ENCODE measurements around the gene ROBO2.

The ROBO2 gene

DNA sequence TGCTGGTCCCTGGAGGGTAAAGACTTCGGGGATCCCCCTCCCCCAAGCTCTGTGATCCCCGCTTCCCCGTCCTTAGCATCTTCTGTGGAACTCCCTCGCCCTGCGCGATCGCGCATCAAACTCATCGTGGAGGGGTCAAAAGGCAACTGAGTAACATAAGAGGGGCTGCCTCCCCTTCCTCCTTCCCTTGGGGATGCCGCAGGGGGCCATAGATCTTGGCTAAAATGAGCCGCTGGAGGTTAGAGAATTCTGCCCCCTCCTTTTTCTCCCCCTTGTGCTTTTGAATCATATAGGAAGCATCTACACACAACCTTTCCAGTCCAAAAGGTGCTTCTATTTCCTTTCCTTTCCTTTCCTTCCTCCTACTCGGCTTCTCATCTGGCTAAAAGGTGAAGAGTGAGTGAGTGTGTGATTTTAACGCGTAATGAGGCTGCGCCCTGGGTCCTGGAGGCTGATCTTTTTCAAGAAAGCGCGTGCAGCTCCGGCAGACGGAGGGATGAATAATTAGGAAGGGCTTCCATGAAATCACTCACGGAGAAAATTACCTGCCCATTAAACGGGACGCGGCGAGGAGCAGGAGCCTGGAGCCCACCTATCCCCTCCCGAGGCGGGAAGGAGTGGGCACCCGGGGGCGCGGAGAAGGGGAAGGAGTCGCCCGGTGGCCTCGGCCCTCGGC is 831 bp upstream of the ROBO2 start (continued):
- TF ChIP-seq ZNF214 (tag by site-specific recombination; IDR thresholded peaks at IDR 0.05; ENCODE audit: borderline replicate concordance): no peak
- TF ChIP-seq ZNF501 (tag by site-specific recombination; IDR thresholded peaks at IDR 0.05): 0 out of 2 replicates have a peak, but pooled peaks have one; percentile 4
- TF ChIP-seq, protein P1, sequence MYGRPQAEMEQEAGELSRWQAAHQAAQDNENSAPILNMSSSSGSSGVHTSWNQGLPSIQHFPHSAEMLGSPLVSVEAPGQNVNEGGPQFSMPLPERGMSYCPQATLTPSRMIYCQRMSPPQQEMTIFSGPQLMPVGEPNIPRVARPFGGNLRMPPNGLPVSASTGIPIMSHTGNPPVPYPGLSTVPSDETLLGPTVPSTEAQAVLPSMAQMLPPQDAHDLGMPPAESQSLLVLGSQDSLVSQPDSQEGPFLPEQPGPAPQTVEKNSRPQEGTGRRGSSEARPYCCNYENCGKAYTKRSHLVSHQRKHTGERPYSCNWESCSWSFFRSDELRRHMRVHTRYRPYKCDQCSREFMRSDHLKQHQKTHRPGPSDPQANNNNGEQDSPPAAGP (tag by site-specific recombination; IDR thresholded peaks at IDR 0.05): no peak
- TF ChIP-seq YY1 (tag by site-specific recombination; IDR thresholded peaks at IDR 0.05): no peak
- no peak for TF ChIP-seq MYNN (tag by site-specific recombination; IDR thresholded peaks at IDR 0.05; ENCODE audit: borderline replicate concordance)
- no peak for TF ChIP-seq ZNF292 (tag by site-specific recombination; IDR thresholded peaks at IDR 0.05; ENCODE audit: borderline replicate concordance, low read depth)
- no peak for TF ChIP-seq ZNF549 (tag by site-specific recombination; IDR thresholded peaks at IDR 0.05)
- TF ChIP-seq ZNF302 (tag by site-specific recombination; IDR thresholded peaks at IDR 0.05; ENCODE audit: low read depth): no peak
- TF ChIP-seq ZSCAN16 (tag by site-specific recombination; IDR thresholded peaks at IDR 0.05): no peak
- TF ChIP-seq ZNF610 (tag by site-specific recombination; IDR thresholded peaks at IDR 0.05; ENCODE audit: borderline replicate concordance): no peak
- peak; percentile 39; the same call in 1 of the 2 replicates for TF ChIP-seq IKZF3 (tag by site-specific recombination; IDR thresholded peaks at IDR 0.05)
- no peak for TF ChIP-seq ZNF791 (tag by site-specific recombination; IDR thresholded peaks at IDR 0.05)
- TF ChIP-seq ZNF449 (tag by site-specific recombination; IDR thresholded peaks at IDR 0.05): no peak
- TF ChIP-seq ZNF670 (tag by site-specific recombination; IDR thresholded peaks at IDR 0.05; ENCODE audit: low read depth): no peak
- TF ChIP-seq ZBTB8A (tag by site-specific recombination; IDR thresholded peaks at IDR 0.05): no peak
- no peak for TF ChIP-seq HOXD13 (CRISPR knock-in tag; IDR thresholded peaks at IDR 0.05; ENCODE audit: borderline replicate concordance)
- no peak for TF ChIP-seq ZFP41 (tag by site-specific recombination; IDR thresholded peaks at IDR 0.05; ENCODE audit: borderline replicate concordance)
- no peak for TF ChIP-seq ZNF2 (tag by site-specific recombination; IDR thresholded peaks at IDR 0.05)
- no peak for TF ChIP-seq ZNF16 (tag by site-specific recombination; IDR thresholded peaks at IDR 0.05; ENCODE audit: low read depth)
- TF ChIP-seq, protein P2, sequence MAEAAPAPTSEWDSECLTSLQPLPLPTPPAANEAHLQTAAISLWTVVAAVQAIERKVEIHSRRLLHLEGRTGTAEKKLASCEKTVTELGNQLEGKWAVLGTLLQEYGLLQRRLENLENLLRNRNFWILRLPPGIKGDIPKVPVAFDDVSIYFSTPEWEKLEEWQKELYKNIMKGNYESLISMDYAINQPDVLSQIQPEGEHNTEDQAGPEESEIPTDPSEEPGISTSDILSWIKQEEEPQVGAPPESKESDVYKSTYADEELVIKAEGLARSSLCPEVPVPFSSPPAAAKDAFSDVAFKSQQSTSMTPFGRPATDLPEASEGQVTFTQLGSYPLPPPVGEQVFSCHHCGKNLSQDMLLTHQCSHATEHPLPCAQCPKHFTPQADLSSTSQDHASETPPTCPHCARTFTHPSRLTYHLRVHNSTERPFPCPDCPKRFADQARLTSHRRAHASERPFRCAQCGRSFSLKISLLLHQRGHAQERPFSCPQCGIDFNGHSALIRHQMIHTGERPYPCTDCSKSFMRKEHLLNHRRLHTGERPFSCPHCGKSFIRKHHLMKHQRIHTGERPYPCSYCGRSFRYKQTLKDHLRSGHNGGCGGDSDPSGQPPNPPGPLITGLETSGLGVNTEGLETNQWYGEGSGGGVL (tag by site-specific recombination; IDR thresholded peaks at IDR 0.05): peak; percentile 34; the same call in 1 of the 2 replicates
- TF ChIP-seq ZNF133 (tag by site-specific recombination; IDR thresholded peaks at IDR 0.05): no peak
- peak; percentile 57; the same call in 1 of the 2 replicates for TF ChIP-seq ZNF335 (tag by site-specific recombination; conservative IDR thresholded peaks at IDR 0.05)
- no peak for TF ChIP-seq WT1 (tag by site-specific recombination; IDR thresholded peaks at IDR 0.05)
- TF ChIP-seq ZBTB21 (tag by site-specific recombination; IDR thresholded peaks at IDR 0.05): no peak
- TF ChIP-seq MZF1 (tag by site-specific recombination; IDR thresholded peaks at IDR 0.05; ENCODE audit: borderline replicate concordance): 0 out of 2 replicates have a peak, but pooled peaks have one; percentile 46
- TF ChIP-seq ZNF707 (tag by site-specific recombination; IDR thresholded peaks at IDR 0.05): no peak
- TF ChIP-seq, protein P3, sequence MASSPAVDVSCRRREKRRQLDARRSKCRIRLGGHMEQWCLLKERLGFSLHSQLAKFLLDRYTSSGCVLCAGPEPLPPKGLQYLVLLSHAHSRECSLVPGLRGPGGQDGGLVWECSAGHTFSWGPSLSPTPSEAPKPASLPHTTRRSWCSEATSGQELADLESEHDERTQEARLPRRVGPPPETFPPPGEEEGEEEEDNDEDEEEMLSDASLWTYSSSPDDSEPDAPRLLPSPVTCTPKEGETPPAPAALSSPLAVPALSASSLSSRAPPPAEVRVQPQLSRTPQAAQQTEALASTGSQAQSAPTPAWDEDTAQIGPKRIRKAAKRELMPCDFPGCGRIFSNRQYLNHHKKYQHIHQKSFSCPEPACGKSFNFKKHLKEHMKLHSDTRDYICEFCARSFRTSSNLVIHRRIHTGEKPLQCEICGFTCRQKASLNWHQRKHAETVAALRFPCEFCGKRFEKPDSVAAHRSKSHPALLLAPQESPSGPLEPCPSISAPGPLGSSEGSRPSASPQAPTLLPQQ (tag by site-specific recombination; IDR thresholded peaks at IDR 0.05): peak; percentile 3; the same call in 1 of the 2 replicates
- no peak for TF ChIP-seq ZBTB1 (tag by site-specific recombination; IDR thresholded peaks at IDR 0.05)
- no peak for TF ChIP-seq ZNF311 (tag by site-specific recombination; IDR thresholded peaks at IDR 0.05; ENCODE audit: borderline replicate concordance)
- no peak for TF ChIP-seq ZNF677 (tag by site-specific recombination; IDR thresholded peaks at IDR 0.05)
- no peak for TF ChIP-seq KLF16 (tag by site-specific recombination; IDR thresholded peaks at IDR 0.05)
- TF ChIP-seq GLI4 (tag by site-specific recombination; IDR thresholded peaks at IDR 0.05): no peak
- TF ChIP-seq ZNF366 (tag by site-specific recombination; conservative IDR thresholded peaks at IDR 0.05): peak; percentile 87
- TF ChIP-seq ZNF645 (tag by site-specific recombination; IDR thresholded peaks at IDR 0.05): no peak
- no peak for TF ChIP-seq MEIS1 (CRISPR knock-in tag; IDR thresholded peaks at IDR 0.05; ENCODE audit: borderline replicate concordance)

Data from HEK293 (cell line).